Ascending aorta (tissue), 2 donors: ENCODE results near the gene HAUS7. TPM values are rescaled to one million over a fixed set of nuclear protein-coding genes. Genes with fewer than 3 reads are reported as not detected.
A peak's percentile ranks its signal among the peaks of the same experiment; 100 is the strongest.

ENCODE experiments used
- DNase-seq, 2 donors: peaks; one replicate each; pipeline ENCODE4 v3.0.0-alpha.2; 2019; ENCODE audit warnings: low spot score in 2 of 2
- H3K27ac ChIP-seq, 2 donors: fragments of 200-600 bp; sonication (generic); one replicate each; pipeline ENCODE4 v1.5.1; 2016 to 2017; ENCODE audit warnings: mild to moderate bottlenecking in 1 of 2
- H3K27me3 ChIP-seq: fragments of 200-600 bp; sonication (generic); one replicate; pipeline ENCODE4 v1.5.1; 2017
- H3K36me3 ChIP-seq, 2 donors: fragments of 200-600 bp; sonication (generic); one replicate each; pipeline ENCODE4 v1.5.1; 2016
- H3K4me1 ChIP-seq, 2 donors: fragments of 200-600 bp; sonication (generic); one replicate each; pipeline ENCODE4 v1.5.1; 2016 to 2017; ENCODE audit warnings: mild to moderate bottlenecking in 1 of 2
- H3K4me3 ChIP-seq, 2 donors: fragments of 200-600 bp; sonication (generic); one replicate each; pipeline ENCODE4 v1.5.1; 2016 to 2017; ENCODE audit warnings: mild to moderate bottlenecking in 1 of 2
- H3K9me3 ChIP-seq, 2 donors: fragments of 200-600 bp; sonication (generic); one replicate each; pipeline ENCODE4 v1.5.1; 2016
- CTCF ChIP-seq, 3 experiments: fragments of 200-600 bp in 2 of 3; fragments of 450-650 bp in 1 of 3; sonication (generic) in 2 of 3; IDR thresholded peaks; one replicate each; pipeline ENCODE4 v1.5.1; 2016 to 2019; ENCODE audit warnings: antibody characterized with exemption in 3 of 3, mild to moderate bottlenecking in 1 of 3, moderate library complexity in 1 of 3
- intact Hi-C: fragments of 100-400 bp; cut with DNase I; formaldehyde crosslinking; loops from one replicate; pipeline ENCODE4 v1.15.1; 2023
- total RNA-seq: library from RNA; depleted of rRNA; stranded (reverse); fragments of >200 nt; gene quantifications from one replicate; pipeline ENCODE4 v1.1.0, GENCODE V29; 2016

Gene HAUS7
- total RNA-seq, 1 donor from 2014 or later, result 22.5 TPM

GRCh38 chrX:153485396-153486080 lies 15.2 kb upstream of the HAUS7 start:
- DNase-seq, result no peak
- H3K9me3 ChIP-seq, result no peaks in the 10 kb centered on the region
- intact Hi-C loops, result no loop called here
- H3K4me3 ChIP-seq, result peak overlapping the region in 1 of 2 donors; percentile 36
- peak overlapping the region; percentile 87 to 94 for H3K27ac ChIP-seq
- peaks cover 3 to 46% of the 10 kb centered on the region in 2 donors for H3K4me1 ChIP-seq
- TF ChIP-seq CTCF (IDR thresholded peaks at IDR 0.05), result no peak
- H3K36me3 ChIP-seq, result no peaks in the 10 kb centered on the region
- no peaks in the 10 kb centered on the region for H3K27me3 ChIP-seq

- Histone ChIP-seq H3K27ac (peak overlapping the region; percentile 87 to 94), H3K27me3 (no peaks in the 10 kb centered on the region), H3K4me1 (peaks cover 3 to 31% of the 10 kb centered on the region in 2 donors), H3K36me3 (no peaks in the 10 kb centered on the region), H3K9me3 (no peaks in the 10 kb centered on the region), H3K4me3 (no peak overlapping the region)
- no peak for DNase-seq
- intact Hi-C loops, result no loop called here
- no peak for TF ChIP-seq CTCF (IDR thresholded peaks at IDR 0.05)
These were observed 12.1 kb upstream of the HAUS7 start for GRCh38 chrX:153482376-153483015.

DNA sequence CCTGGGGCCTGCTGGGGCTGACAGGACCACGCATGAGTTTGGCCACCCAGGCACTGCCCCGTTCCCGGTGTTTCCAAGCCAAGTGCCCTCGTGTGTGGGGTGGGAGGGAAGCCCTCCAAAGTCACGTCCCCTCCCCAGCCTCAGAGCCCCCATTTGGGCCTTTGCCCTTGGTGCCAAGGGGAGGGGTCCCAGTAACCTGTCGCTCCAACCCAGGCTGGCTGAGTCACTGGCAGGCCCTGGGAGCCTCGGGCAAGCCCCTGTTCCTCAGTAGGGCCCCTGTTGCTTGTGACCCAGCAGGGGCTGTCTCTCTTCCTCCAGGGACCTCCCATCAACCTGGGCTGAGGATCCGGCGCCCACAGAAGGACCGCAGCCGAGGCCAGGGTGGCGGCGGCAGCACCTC lies 10.7 kb upstream of the HAUS7 start:
- no peaks in the 10 kb centered on the region for H3K27me3 ChIP-seq
- DNase-seq, result no peak
- H3K9me3 ChIP-seq, result no peaks in the 10 kb centered on the region
- TF ChIP-seq CTCF (IDR thresholded peaks at IDR 0.05), result no peak
- peaks cover 2 to 35% of the 10 kb centered on the region in 2 donors for H3K4me1 ChIP-seq
- H3K36me3 ChIP-seq, result no peaks in the 10 kb centered on the region
- peak overlapping the region; percentile 50 to 94 for H3K27ac ChIP-seq
- intact Hi-C loops, result no loop called here
- no peak overlapping the region for H3K4me3 ChIP-seq

DNA sequence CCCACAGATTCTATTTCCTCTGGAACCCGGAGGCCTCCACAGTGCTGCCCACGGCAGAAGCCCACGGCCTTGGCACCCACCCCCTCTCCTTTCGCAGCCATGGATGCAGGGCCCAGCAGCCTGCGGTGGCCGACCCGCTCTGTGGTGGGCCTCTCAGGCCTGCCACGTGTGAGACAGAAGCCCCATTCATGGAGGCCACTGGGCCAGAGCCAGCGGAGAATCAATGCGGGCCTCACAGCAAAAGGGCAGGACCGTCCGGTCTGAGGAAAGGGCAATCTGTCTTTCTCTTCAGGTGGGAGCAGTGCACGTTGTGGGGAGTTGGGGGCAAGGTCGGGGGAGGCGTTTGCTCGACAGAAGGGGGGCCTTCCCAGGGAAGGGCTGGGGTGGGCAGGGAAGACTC lies 8.4 kb upstream of the HAUS7 start:
- Histone ChIP-seq H3K27ac (peak overlapping the region; percentile 80 to 94), H3K4me3 (no peak overlapping the region), H3K36me3 (no peaks in the 10 kb centered on the region), H3K4me1 (peaks cover 4 to 36% of the 10 kb centered on the region in 2 donors), H3K9me3 (no peaks in the 10 kb centered on the region), H3K27me3 (no peaks in the 10 kb centered on the region)
- intact Hi-C loops, result loop anchor here (1.0 to 10.0 kb wide), 2 partner anchors 9 to 896 kb away; partner anchors contain the start of genes EMD and FLNA
- no peak for TF ChIP-seq CTCF (IDR thresholded peaks at IDR 0.05)
- DNase-seq, result no peak

DNA sequence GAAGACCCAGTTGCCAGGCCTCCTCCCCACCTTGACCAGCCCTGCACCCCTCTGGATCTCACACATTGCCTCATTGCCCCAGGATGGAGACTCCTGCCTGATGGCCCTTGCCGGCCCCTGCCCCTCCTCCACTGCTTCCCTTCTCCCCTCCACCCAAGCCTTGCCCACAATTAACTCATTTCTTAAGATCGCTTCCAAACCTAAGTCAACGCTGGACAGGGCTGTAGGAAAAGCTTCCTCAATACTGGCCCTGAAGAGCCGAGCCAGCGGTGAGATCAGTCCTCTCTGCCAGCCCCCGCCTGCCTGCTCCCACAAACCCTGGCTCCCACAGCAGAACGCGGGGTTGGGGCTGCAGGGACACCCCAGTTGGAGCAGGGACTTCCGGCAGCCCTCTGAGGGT lies 7.5 kb upstream of the HAUS7 start:
- Histone ChIP-seq H3K27me3 (no peaks in the 10 kb centered on the region), H3K27ac (peak overlapping the region; percentile 80 to 94), H3K9me3 (no peaks in the 10 kb centered on the region), H3K4me3 (no peak overlapping the region), H3K36me3 (no peaks in the 10 kb centered on the region), H3K4me1 (peaks cover 4 to 30% of the 10 kb centered on the region in 2 donors)
- no peak for DNase-seq
- no peak for TF ChIP-seq CTCF (IDR thresholded peaks at IDR 0.05)
- intact Hi-C loops, result loop anchor here (1.0 to 10.0 kb wide), 2 partner anchors 9 to 897 kb away; partner anchors contain the start of genes EMD and FLNA
